DMS114 treated with DMSO at 0.1 percent for 48 hours (cell line): ENCODE measurements around the gene ZNF786.
"Not testable (repeated sequence)": the region's sequence is repeated elsewhere in the genome, so short reads cannot be mapped to it uniquely, and the experiment has no call there.

ENCODE experiments used
- DNase-seq: peaks from one replicate; lab custom pipeline; 2025; ENCODE audit not compliant: unreplicated experiment; lab: John Stamatoyannopoulos, UW

Gene ZNF786, protein sequence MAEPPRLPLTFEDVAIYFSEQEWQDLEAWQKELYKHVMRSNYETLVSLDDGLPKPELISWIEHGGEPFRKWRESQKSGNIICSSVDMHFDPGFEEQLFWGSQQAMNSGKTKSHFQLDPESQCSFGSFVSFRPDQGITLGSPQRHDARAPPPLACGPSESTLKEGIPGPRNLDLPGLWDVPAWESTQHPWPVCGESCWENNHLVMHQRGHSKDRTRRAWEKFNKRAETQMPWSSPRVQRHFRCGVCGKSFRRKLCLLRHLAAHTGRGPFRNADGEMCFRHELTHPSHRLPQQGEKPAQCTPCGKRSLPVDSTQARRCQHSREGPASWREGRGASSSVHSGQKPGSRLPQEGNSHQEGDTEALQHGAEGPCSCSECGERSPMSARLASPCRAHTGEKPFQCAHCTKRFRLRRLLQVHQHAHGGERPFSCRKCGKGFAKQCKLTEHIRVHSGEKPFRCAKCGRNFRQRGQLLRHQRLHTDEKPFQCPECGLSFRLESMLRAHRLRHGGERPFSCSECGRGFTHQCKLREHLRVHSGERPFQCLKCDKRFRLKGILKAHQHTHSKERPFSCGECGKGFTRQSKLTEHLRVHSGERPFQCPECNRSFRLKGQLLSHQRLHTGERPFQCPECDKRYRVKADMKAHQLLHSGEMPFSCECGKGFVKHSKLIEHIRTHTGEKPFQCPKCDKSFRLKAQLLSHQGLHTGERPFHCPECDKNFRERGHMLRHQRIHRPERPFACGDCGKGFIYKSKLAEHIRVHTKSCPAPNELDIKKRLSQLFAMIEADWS

GRCh38 chr7:149090397-149091195, at the start of gene ZNF786:
TSS of gene ZNF786 (minus strand) at chr7:149090718. CDS start at chr7:149090640, 78 bp downstream.
- peak; percentile 76 for DNase-seq

DNA sequence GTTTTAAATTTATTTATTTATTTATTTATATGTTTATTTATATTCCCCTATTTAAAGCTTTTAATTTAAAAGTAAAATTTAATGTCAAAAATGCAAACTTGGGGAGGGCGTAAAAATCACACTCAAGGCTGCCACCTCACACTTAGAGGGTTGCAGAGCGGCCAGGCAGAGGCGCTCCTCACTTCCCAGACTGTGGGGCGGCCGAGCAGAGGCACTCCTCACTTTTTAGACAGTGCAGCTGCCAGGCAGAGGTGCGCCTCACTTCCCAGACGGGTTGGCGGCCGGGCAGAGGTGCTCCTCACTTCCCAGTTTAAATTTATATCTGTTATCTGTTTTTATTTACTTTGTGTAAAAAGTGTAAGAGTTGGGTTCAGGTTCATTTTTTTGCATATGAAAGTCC, 45.6 kb upstream of the ZNF786 start:
- no peak for DNase-seq

DNA sequence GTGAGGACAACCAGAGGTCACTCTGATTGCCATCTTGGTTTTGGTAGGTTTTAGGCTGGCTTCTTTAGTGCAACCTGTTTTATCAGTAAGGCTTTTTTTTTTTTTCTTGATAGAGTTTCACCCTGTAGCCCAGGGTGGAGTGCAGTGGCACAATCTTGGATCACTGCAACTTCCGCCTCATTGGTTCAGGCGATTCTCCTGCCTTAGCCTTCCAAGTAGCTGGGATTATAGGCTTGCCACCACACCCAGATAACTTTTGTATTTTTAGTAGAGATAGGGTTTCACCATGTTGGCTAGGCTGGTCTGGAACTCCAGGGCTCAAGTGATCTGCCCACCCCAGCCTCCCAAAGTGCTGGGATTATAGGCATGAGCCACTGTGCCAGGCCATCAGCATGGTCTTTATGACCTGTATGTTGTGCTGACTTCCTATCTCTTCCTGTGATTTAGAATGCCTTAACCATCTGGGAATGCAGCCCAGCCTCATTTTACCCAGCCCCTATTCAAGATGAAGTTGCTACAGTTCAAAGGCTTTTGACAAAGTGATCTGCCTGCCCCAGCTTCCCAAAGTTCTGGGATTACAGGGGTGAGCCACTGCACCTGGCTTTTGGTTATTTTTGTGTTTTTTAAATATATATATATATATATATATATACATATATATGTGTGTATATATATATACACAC, 42.7 kb upstream of the ZNF786 start:
- no peak for DNase-seq

DNA sequence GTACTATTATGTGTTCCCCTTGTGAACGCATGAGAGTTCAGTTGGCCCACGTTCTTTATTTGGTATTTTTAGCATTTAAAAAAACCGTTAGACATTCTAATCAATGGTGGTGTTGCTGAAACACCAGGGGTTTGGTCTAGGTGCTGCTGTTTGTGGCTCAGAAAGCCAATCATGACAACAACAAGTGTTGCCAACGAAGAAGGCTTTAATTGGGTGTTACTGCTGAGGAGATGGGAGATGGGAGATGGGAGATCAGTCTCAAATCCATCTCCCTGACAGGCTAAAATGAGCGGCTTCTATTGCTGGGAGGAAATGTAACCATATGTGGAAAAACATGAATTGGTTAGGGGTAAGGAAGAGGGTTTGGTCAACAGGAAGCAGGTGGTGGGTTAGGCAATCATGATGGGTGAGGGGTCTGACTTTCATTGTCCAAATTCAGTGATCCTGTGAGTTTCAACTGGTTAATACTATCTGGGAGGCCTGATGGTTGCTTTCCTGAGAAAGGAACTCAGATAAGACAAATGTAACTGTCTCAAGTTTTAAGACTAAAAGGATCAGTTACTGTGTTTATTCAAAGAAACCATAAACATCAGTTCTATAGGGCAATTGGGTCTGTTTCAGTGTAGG, 40.2 kb upstream of the ZNF786 start:
- no peak for DNase-seq

DNA sequence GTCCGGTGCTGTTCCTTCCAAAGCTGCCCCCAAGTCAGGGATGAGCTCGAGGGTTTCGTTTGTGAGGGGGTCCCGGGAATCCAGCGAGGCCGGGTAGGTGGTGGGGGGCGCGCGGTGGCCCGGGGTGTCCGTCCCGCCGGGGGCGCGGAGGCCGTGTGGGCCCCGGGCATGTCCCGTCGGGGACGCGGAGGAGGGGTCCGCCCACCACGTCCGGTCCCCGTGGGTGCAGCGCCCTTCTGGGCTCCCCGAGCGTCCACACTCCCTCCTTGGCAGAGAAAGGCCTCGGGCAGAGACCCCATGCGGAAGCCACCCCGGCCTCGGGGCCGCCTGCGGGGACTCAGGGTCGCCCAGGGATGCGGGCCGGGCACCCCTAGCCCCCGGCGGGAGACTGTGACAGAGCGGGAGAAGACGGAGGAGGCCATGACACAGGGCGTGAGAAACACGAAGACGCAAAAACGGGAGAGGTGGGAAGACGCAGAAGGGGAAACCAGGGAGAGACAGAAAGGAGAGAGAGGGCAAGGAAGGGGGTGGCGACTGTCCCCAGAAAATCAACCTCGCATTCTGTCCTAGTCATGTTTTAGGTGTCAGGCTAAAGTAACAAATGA, 36.2 kb upstream of the ZNF786 start:
- peak; percentile 30 for DNase-seq

DNA sequence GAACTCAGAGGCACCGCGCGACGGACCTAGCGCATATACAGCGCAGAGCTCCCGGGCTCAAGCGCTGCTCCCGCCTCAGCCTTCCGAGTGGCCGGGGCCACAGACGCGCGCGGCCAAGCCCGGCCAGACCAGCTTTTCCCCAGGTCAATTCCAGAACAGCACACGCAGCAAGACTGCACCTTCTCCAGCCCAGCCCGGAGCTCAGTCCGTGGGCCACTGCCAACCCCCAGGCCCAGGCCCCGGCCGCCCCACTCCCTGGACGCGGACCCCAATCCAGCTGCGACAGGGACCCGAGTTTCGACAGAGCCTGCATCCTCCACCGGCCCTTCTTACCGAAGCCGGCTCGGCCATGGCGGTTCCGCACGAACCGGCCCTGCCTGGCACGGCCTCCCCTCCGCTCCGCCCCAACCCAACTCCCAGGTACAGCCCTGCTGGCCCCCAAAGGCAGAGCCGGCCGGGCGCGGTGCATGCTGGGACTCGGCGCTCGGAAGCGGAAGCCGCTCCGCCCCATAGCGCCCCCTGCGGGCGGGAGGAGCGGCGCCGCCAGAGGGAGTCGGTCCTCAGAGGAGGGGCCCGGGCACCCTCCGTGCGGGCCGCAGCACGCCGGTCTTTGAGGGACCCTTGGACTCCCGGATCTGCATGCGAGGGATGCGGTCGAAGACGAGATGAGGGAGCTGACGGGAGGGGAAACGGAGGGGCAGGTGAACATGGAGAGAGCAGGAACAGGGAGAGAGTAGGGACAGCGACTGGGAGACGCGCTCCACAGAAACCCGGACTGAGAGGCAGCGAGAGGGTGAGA, 35.5 kb upstream of the ZNF786 start, which contains the start of gene ZNF425:
TSS of gene ZNF425 (minus strand) at position 462 of the 799 bp plus-strand sequence. CDS start at position 351, 111 bp downstream.
- peak; percentile 73 for DNase-seq

GRCh38 chr7:149125189-149125862, 34.8 kb upstream of the ZNF786 start:
- DNase-seq: no peak

DNA sequence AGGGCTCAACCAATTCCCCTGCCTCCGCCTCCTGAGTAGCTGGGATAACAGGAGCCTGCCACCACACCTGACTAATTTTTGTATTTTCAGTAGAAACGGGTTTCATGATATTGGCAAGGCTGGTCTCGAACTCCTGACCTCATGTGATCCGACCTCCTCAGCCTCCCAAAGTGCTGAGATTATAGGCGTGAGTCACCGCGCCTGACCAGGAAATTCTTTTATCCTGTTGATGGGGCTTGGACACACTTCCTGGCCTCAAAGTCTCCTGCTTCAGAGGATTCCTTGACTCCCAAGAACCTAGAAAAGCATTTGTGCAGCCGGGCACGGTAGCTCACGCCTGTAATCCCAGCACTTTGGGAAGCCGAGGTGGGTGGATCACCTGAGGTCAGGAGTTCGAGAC, 19.5 kb upstream of the ZNF786 start:
- no peak for DNase-seq

DNA sequence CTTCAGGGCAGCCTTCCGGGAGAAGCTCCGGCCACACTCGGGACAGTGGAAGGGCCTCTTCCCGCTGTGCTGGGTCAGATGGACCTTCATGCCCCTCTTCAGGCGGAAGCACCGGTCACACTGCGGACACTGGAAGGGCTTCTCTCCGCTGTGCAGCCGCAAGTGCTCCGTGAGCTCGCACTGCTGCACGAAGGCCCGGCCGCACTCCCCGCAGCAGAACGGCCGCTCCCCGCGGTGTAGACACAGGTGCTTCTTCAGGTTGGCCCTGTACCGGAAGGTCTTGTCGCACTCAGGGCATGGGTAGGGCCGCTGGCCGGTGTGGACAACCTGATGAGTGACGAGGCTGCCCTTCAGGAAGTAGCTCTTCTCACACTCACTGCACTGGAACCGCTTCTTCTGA, 14.2 kb upstream of the ZNF786 start:
- DNase-seq: no peak

GRCh38 chr7:149104214-149104613, 13.7 kb upstream of the ZNF786 start:
- DNase-seq: no peak

DNA sequence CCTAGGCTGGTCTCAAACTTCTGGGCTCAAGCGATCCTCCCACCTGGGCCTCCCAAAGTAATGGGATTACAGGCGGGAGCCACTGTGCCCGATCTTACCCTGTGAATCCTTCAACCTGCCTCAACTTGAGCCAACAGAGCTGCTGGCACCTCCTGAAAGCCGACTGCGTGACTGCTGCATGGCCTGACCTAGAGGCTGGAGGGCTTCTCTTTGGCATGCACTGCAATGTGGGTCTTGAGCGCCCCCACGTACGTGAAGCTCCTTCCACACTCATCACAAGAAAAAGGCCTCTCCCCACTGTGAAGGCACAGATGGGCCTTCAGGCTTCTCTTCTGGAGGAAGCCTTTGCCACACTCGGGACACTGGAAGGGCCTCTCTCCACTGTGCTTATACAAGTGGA, 12.9 kb upstream of the ZNF786 start:
- DNase-seq: no peak

GRCh38 chr7:149102666-149103065, 12.1 kb upstream of the ZNF786 start:
- DNase-seq: no peak

- DNase-seq: no peak
Observed at GRCh38 chr7:149100821-149101220, 10.3 kb upstream of the ZNF786 start.

- DNase-seq: no peak
Observed at GRCh38 chr7:149099058-149099457, 8.5 kb upstream of the ZNF786 start.

- DNase-seq: no peak
Observed at GRCh38 chr7:149097088-149097487, 6.6 kb upstream of the ZNF786 start.

- DNase-seq: no peak
Observed at GRCh38 chr7:149093228-149093627, 2.7 kb upstream of the ZNF786 start.

GRCh38 chr7:149092244-149092643, 1.7 kb upstream of the ZNF786 start:
- not testable (repeated sequence) for DNase-seq

- DNase-seq: no peak
Observed at GRCh38 chr7:149087376-149087775, 3.1 kb downstream of the ZNF786 start.
